ENCODE measurements around the gene C11orf54.

- TF ChIP-seq POLR2A (IDR thresholded peaks at IDR 0.05; ENCODE audit: low read depth, low read length) (no peak), POLR2AphosphoS5 (IDR thresholded peaks at IDR 0.05; ENCODE audit: low read depth, low read length) (no peak)
These were observed 55.2 kb downstream of the C11orf54 start for GRCh38 chr11:93796441-93797231.

All from GM12892 (cell line).